GM21390 (cell line): ENCODE data around the gene HLA-DQA2.
"Not testable (repeated sequence)": the region's sequence is repeated elsewhere in the genome, so short reads cannot be mapped to it uniquely, and the experiment has no call there.

ENCODE experiments used
- ATAC-seq: cut with Tn5 transposase; IDR thresholded peaks from one replicate; pipeline ENCODE4 v1.9.1; 2021; ENCODE audit not compliant: unreplicated experiment

Gene HLA-DQA2

GRCh38 chr6:32741031-32741960 lies at the start of gene HLA-DQA2:
HLA-DQA2 (plus strand) TSS chr6:32741391; CDS start chr6:32741444, 53 bp downstream.
- ATAC-seq, result no peak

- ATAC-seq, result no peak
Observed at GRCh38 chr6:32692019-32692418, 49.2 kb upstream of the HLA-DQA2 start.

GRCh38 chr6:32697031-32697430 lies 44.2 kb upstream of the HLA-DQA2 start:
- ATAC-seq, result no peak

- ATAC-seq, result no peak
Observed at GRCh38 chr6:32700391-32701040, 40.7 kb upstream of the HLA-DQA2 start.

GRCh38 chr6:32703347-32703746 lies 37.8 kb upstream of the HLA-DQA2 start:
- no peak for ATAC-seq

- ATAC-seq, result not testable (repeated sequence)
Observed at GRCh38 chr6:32705164-32705563, 36.0 kb upstream of the HLA-DQA2 start.

- no peak for ATAC-seq
Observed at GRCh38 chr6:32709625-32710024, 31.6 kb upstream of the HLA-DQA2 start.

GRCh38 chr6:32713241-32713640 lies 27.9 kb upstream of the HLA-DQA2 start:
- no peak for ATAC-seq

GRCh38 chr6:32716396-32716795 lies 24.8 kb upstream of the HLA-DQA2 start:
- ATAC-seq, result no peak

GRCh38 chr6:32718879-32719278 lies 22.3 kb upstream of the HLA-DQA2 start:
- ATAC-seq, result no peak

- ATAC-seq, result no peak
Observed at GRCh38 chr6:32738126-32738525, 3.1 kb upstream of the HLA-DQA2 start.

GRCh38 chr6:32742374-32742773 lies 1.2 kb downstream of the HLA-DQA2 start:
- no peak for ATAC-seq

- ATAC-seq, result no peak
Observed at GRCh38 chr6:32744776-32745175, 3.6 kb downstream of the HLA-DQA2 start.

- not testable (repeated sequence) for ATAC-seq
Observed at GRCh38 chr6:32745649-32746048, 4.5 kb downstream of the HLA-DQA2 start.

GRCh38 chr6:32752580-32752979 lies 11.4 kb downstream of the HLA-DQA2 start:
- ATAC-seq, result no peak

GRCh38 chr6:32759669-32760068 lies 18.5 kb downstream of the HLA-DQA2 start:
- no peak for ATAC-seq

- ATAC-seq, result no peak
Observed at GRCh38 chr6:32761072-32761471, 19.9 kb downstream of the HLA-DQA2 start.

GRCh38 chr6:32761548-32761947 lies 20.4 kb downstream of the HLA-DQA2 start:
- ATAC-seq, result no peak

GRCh38 chr6:32763421-32763820 lies 22.2 kb downstream of the HLA-DQA2 start, which contains the start of gene HLA-DQB2:
HLA-DQB2 (minus strand) TSS chr6:32763532; CDS start chr6:32763470, 62 bp downstream.
- ATAC-seq, result no peak

GRCh38 chr6:32764048-32764447 lies 22.9 kb downstream of the HLA-DQA2 start:
- ATAC-seq, result no peak

- no peak for ATAC-seq
Observed at GRCh38 chr6:32772656-32773055, 31.5 kb downstream of the HLA-DQA2 start.

- ATAC-seq, result no peak
Observed at GRCh38 chr6:32774426-32774825, 33.2 kb downstream of the HLA-DQA2 start.
